Effector CD4-positive, alpha-beta T cell (primary cell): ENCODE results near the gene RECQL.

Experiments used
- DNase-seq: peaks from one replicate; pipeline ENCODE4 v3.0.0-alpha.2; 2020
- total RNA-seq: gene quantifications from one replicate; lab custom pipeline; 2026; lab: John Stamatoyannopoulos, UW

Gene RECQL, protein sequence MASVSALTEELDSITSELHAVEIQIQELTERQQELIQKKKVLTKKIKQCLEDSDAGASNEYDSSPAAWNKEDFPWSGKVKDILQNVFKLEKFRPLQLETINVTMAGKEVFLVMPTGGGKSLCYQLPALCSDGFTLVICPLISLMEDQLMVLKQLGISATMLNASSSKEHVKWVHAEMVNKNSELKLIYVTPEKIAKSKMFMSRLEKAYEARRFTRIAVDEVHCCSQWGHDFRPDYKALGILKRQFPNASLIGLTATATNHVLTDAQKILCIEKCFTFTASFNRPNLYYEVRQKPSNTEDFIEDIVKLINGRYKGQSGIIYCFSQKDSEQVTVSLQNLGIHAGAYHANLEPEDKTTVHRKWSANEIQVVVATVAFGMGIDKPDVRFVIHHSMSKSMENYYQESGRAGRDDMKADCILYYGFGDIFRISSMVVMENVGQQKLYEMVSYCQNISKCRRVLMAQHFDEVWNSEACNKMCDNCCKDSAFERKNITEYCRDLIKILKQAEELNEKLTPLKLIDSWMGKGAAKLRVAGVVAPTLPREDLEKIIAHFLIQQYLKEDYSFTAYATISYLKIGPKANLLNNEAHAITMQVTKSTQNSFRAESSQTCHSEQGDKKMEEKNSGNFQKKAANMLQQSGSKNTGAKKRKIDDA
- 57.4 reads per million, percentile 71 among the genes with 10 or more reads in this experiment for total RNA-seq

GRCh38 chr12:21501258-21502163, at the start of gene RECQL, which contains the start of gene GOLT1B:
Gene RECQL (minus strand): TSS chr12:21501635. CDS start chr12:21499570, 2,065 bp downstream.
Gene GOLT1B (plus strand): TSS chr12:21501789. CDS start chr12:21501924, 135 bp downstream.
- DNase-seq = peak; percentile 86

DNA sequence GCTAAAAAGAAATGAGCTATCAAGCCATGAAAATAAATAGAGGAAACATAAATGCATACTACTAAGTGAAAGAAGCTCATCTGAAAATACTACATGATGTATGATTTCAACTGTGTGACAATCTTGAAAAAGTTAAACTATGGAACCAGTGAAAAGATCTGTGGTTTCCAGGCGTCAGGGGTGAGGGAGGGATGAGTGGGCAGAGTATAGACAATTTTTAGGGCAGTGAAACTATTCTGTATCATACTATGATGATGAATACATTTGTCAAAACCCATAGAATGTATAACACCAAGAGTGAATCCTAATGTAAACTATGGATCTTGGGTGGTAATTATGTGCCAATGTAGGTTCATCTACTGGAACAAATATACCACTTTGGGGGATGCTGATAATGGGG, 46.0 kb upstream of the RECQL start:
- DNase-seq = no peak

- DNase-seq = no peak
These were observed 45.3 kb upstream of the RECQL start for GRCh38 chr12:21546716-21547115.

DNA sequence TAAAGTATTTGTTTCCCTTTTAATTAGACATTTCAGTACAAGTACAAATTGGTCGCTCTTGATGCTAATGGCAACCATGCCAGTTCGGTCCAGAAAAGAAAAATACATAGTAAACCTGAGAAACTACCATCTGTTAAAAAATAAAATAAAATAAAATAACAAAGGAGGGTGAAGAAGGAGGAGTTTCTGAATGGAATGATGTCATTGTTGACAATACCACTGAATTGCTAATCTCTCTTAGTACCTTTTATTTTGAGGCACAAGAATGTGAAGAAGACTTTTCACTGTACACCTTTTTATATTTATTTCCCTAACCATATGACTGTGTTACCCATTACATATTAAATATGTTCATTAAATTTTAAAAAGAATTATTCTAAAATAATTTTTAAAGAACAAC, 44.1 kb upstream of the RECQL start:
- no peak for DNase-seq

- no peak for DNase-seq
These were observed 41.7 kb upstream of the RECQL start for GRCh38 chr12:21543151-21543550.

DNA sequence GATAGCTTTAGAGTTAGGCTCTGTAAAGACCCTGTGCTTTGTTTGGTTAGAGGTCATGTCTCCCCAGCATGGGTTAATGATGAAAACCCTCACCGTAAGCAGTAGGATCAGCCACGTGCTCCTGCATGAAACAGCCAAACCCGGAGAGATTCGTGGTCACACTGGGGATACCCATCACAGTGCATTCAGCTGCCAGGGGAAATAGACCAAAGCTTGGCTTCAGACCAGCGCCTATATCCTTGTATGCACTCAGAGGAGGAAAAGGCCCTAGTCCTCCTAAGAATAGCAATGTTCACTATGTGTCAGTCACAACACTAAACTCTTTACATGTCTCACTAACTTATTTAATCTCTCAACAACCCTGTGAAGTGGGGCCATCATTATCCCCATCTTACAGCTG, 41.0 kb upstream of the RECQL start:
- no peak for DNase-seq

DNA sequence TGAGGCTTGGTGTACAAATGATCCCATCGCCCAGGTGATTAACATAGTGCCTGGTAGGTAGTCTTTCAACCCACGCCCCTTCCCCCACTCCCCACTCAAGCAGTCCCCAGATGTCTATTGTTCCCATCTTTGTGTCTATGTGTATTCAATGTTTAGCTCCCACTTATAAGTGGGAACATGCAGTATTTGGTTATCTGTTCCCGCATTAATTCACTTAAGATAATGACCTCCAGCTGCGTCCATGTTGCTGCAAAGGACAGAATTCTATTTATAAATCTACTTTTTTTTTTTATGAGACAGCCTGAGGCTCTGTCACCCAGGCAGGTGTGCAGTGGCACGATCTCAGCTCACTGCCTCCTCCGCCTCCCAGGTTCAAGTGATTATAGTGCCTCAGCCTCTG, 40.3 kb upstream of the RECQL start:
- no peak for DNase-seq

DNA sequence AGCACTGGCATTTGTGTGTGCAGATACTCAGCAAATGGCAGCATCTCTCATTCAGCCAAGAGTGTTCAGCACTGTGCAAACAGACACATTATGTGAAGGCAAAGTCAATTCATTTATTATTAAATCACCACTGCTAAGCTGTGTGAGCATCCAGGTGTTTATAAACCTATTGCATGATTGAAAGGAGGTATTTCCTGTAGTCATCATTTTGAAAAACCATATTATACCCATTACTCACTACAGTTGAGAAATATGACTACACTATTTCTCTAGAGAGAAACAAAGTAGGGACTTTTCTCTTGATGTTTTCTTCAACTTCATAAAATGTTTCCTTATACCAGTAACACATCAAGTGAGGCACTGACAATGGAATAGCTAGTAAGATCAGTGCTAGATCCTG, 38.4 kb upstream of the RECQL start:
- no peak for DNase-seq

DNA sequence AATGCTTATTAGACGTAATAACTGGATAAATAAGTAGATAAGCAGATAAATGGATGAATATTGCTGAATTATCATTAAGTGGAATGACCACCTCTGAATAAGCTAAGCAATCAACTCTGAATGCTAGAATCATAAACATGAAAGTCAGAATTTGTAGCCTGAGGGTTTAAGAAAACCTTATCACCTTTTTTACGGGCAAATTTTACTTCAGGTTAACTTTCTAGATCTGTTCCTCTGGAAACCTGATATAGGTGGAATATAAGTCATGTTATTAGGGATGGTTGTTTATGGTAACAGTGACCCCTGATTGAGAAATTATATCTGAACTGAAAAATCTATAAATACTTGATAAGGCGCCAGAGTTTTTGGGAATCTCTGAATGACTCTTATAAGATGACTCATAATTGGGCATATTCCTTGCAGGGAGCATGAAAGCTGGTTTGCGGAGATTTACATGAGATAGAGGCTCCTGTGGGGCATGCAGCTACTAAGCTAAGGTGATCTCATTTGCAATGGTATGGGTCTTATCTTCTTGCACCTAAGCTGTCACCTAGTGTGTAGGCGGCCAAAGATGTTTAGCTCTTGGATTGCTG, 36.7 kb upstream of the RECQL start:
- no peak for DNase-seq

- DNase-seq = no peak
These were observed 28.0 kb upstream of the RECQL start for GRCh38 chr12:21529456-21529855.

DNA sequence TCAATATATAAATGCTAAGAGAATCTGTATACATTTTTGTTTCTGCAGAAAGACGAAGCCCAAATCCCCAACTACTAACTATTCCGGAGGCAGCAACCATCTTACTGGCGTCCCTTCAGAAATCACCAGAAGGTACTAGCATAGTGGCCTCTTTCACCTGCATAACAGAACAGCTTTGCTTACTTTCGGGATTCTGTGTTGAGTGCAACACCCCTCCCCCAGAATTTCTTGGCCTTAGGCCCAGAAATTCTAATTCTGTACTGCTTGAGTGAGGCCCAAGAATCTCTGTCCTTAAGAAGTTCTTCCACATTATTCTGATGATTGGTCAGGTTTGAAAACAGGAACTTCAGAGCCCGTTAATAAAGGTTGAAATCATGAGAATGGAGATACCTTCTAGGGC, 27.5 kb upstream of the RECQL start:
- DNase-seq = no peak

DNA sequence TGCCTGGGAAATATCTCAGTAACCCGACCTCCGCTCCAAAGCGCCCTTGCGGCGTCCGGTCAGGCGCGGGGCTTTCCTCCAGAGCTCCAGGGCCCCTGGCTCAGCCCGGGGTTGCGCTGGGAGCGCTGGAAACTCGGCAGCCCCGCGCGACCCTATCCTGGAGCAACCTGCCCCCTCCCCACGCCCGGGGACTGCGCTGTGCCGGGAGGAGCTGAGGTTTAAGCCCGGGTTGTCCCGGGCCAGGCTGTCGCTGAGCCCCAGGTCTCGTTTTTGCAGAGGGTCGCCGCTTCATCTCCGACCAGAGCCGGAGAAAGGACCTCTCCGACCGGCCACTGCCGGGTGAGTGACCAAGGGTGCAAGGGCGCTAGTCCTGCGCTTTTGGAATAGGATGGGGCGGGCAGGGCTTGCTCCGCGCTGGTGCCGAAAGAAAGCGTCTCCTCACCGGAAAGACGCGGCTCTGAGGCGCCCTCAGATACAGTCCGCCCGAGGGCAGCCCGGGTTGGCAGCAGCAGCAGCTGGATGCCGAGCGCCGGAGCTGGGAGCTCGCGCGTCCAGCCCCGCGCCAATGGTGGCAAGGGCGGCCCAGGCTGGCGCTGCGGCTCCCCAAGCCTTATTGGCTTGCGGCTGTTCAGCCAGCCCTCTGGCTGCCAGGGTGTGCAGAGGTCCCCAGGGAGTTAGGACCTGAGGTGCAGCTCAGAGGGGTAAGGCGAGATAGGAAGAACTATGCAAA, 26.2 kb upstream of the RECQL start:
- DNase-seq = peak; percentile 51

DNA sequence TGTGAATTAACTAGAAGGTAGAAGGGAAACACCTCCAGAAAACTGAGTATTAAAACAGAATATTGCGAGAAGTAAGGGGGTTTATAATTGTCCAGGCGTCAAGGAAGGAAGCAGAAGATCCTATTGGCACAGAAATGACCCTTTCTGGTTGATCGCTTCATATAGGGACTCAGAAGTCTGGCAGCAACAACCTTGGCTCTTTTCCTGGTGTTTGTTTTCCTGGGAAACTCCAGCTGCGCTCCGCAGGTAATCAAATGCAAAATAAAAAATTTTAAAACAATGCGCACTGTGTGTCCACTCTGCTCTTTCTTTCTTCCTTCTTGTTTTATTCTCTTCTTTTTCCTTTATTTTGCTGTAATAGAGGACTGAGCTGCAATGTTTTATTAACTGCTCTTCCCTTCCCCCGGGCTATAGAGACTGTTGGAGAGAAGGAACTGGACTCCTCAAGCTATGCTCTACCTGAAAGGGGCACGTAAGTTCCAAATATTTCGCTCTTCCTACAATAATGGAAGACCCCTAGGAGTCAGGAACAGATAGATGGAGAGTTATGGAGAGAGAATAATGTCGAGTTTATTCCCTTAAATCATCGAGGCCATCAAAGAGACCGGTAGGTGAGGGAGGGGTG, 25.4 kb upstream of the RECQL start:
- DNase-seq = no peak

GRCh38 chr12:21526053-21526452, 24.6 kb upstream of the RECQL start, which contains the start of gene SPX:
Gene SPX (plus strand): TSS chr12:21526296. CDS start chr12:21526473, 177 bp downstream.
- DNase-seq = no peak

GRCh38 chr12:21523148-21523547, 21.7 kb upstream of the RECQL start:
- no peak for DNase-seq

DNA sequence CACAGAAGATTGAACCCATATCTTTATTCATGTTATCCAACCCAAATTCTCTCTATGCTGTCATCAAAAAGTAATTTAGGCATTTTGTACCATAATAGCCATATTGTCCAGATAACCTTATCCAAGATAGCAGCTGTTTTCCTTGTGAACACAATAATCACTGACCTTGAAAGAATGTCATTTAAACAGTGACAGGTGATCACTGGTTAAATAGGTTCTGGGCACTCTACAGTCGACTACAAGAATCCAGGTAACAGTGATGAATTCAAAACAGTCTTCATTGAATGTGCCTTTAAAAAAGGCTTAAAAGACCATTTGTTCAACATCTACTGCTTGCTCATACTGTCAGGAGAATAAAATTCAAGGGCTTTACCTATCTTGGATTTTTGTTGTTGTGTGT, 20.1 kb upstream of the RECQL start:
- DNase-seq = no peak

- DNase-seq = no peak
These were observed 17.0 kb upstream of the RECQL start for GRCh38 chr12:21518451-21518850.

DNA sequence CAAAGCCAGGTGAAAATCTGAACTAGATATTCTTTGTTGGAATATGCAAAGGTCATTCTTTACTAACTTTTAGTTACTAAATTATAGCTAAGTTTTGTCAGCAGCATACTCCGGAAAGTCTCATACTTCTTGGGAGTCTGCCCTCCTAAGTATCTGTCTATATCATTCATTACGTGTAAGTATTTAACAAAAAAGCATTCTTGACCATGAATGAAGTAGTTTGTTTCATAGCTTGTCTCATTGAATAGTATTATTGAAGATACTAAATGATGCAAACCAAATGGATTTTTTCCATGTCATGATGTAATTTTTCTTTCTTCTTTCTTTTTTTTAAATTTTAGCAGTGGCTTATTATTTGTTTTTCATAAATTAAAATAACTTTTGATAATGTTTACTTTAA, 14.8 kb upstream of the RECQL start:
- no peak for DNase-seq

GRCh38 chr12:21509768-21510167, 8.3 kb upstream of the RECQL start:
- DNase-seq = no peak

DNA sequence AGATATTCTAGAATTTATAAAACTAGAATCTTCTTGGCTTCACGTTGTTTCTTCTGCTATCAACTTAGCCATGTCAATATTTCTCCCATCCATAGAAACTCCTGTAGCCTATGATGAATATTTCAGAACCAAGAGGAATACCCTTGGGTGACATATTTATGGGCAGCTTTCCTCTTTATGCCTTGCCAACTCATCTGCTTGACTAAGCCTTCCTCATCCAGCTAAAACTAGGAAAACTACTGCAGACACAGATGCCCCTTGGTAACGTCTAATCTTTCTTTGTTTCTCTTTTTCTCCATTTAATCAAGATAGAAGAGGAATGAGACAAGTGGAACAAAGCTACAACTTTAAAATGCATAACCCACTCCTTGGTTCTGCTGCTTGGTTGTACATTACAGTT, 6.4 kb upstream of the RECQL start:
- no peak for DNase-seq

DNA sequence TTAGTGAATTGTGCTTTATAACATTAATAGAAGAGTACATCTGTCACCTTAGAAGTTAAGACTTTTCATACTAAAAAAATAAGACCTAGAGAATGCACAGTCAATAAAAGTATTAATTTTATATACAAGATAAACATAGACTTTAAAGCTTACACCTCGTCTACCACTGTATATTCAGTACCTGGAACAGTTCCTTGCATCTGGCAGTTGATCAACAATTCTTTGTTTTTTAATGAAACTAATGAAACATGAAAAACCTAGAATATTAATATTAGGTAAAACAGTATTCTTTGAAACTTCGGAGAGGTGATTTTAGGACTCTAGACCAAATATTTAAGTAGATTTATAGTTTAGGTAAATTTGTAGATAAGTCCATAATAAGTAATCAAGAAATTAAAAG, 4.5 kb upstream of the RECQL start:
- no peak for DNase-seq
